Liver (tissue), 2 donors: ENCODE results near the gene ACOT13.

Source experiments
- CTCF ChIP-seq: fragments of 150-350 bp; IDR thresholded peaks from 2 replicates; pipeline ENCODE4 v1.5.1; 2017; ENCODE audit warnings: improper control_type of control experiment, low read depth, low read length; ENCODE audit not compliant: missing input control
- TF ChIP-seq, protein P1 (sequence below): IDR thresholded peaks from 2 replicates; pipeline ENCODE4 v1.6.1; 2016; ENCODE audit warnings: antibody characterized with exemption
- donor health status: healthy.

DNA sequence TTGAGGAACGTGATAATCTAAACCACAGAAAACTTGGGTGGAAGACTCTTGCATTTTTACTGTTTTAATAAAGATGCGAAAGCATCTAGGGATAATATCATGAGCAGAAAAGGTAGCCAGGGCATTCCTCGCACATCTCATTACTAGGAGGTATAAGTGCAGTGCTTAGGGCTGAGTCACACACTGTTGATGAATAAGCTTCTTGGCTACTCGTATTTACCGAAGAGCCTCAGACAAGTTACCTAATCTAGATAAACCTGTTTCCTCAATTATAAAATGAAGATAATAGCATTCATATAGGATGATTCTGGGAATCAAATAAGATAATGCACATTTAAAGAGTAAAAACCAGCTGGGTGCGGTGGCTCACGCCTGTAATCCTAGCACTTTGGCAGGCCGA lies 20.1 kb upstream of the ACOT13 start:
- TF ChIP-seq, protein P1, sequence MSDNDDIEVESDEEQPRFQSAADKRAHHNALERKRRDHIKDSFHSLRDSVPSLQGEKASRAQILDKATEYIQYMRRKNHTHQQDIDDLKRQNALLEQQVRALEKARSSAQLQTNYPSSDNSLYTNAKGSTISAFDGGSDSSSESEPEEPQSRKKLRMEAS = no peak
- no peak for TF ChIP-seq CTCF
